ENCODE measurements around the gene TRMT1. TPM values are rescaled to one million over a fixed set of nuclear protein-coding genes. Genes with fewer than 3 reads are reported as not detected.

TRMT1 gene
- total RNA-seq, 1 donor from 2014 or later = 17.5 TPM

DNA sequence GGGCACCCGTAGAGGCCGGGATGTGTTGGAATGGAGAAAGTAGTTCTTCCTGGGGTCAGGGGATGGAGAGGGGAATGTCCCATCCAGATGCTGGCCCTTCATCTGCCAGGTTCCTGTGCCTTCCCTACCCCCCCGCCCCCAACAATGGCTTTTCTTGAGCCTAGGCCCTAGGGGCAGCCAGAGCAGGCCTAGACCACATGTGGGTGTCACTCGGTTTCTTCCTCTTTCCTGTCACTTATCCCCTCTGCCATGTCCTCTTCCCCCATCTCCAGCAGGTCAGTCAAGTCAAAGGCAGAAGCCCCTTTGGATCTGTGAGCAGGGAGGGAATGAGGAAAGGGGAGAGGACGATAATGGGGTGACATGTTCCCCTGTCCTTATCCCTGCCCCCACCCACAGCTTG, 50.3 kb downstream of the TRMT1 start:
- DNase-seq (ENCODE audit: low spot score) = no peak
- intact Hi-C loops (cut with DNase I) = no loop called here

DNA sequence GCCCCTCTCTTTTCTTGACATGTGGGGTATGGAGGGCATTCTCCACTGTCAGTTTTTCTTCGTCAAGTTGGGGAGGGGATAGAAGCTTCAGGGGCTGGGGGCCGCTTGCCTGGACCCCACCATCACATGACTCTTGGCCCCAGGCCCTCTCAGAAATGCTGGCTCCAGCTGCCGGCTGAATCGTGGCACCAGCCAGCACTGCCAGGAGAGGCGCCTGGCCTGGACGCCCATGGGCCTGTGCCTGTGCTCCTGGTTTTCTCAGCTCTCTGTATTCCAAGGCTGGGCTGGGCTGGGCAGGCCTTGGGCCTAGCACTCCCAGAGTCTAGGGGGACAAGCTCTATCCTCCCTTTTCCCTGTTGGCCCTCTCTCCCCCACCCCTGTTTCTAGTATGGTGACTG, 52.4 kb downstream of the TRMT1 start:
- intact Hi-C loops (cut with DNase I) = loop anchor here (5.0 kb wide), 1 partner anchor 67 kb away; the partner anchor contains the start of gene NFIX

DNA sequence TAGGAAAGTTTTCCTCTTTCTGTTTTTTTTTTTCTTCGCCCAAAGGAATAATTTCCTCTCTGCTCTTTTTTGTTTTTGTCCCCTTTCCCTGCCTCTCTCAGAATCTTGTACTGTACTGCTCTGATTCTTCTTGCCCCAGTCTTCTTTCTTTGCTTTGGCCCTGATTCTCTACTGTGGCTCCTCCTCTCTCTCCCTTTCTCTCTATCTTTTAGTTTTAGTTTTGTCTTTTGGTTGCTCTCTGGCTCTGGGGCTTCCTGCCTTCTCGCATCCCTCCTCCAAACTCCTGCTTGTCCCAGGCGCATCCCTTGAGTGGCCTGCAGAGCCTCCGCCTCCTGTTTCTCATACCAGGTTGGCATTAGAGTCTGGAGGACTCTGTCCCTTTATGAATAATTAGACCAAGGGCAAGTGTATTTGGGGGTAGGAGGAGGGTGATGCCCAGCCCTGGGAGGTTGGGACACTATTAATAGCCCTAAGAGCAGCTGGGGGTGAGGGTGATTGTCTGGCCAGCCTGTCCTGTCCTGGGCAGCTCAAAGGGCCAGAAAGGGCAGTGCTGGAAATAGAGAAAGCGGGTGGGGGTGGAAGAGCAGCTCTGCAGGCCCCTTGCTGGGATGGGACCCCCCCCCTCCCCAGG, 53.0 kb downstream of the TRMT1 start:
- DNase-seq (ENCODE audit: low spot score) = peak; percentile 85
- intact Hi-C loops (cut with DNase I) = loop anchor here (2.0 to 5.0 kb wide), 2 partner anchors 27 to 66 kb away; partner anchors contain the start of gene NFIX

More for the DNA sequence above, 52.4 kb downstream of the TRMT1 start:
- DNase-seq (ENCODE audit: low spot score) = no peak

DNA sequence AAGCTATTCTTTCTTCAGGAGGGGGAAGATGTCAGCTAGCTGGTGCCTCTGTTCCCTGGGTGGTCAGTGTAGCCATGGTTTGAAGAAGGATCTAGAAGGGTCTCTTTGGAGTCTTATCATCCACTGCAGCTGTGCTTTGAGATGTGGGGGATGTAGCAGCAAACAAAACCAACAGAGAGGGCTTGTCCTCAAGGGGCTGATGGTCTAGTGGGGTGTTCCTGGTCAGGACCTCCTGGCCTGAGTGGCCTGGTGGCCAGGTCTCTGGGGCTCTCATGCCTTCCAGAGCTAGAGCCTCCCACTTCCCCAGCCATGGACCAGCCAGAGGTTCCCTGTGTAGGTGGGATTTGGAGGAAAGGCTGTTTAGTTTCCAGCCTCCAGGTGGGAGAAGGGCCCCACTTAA, 54.2 kb downstream of the TRMT1 start:
- DNase-seq (ENCODE audit: low spot score) = no peak
- intact Hi-C loops (cut with DNase I) = loop anchor here (2.0 to 5.0 kb wide), 2 partner anchors 28 to 65 kb away; partner anchors contain the start of gene NFIX

DNA sequence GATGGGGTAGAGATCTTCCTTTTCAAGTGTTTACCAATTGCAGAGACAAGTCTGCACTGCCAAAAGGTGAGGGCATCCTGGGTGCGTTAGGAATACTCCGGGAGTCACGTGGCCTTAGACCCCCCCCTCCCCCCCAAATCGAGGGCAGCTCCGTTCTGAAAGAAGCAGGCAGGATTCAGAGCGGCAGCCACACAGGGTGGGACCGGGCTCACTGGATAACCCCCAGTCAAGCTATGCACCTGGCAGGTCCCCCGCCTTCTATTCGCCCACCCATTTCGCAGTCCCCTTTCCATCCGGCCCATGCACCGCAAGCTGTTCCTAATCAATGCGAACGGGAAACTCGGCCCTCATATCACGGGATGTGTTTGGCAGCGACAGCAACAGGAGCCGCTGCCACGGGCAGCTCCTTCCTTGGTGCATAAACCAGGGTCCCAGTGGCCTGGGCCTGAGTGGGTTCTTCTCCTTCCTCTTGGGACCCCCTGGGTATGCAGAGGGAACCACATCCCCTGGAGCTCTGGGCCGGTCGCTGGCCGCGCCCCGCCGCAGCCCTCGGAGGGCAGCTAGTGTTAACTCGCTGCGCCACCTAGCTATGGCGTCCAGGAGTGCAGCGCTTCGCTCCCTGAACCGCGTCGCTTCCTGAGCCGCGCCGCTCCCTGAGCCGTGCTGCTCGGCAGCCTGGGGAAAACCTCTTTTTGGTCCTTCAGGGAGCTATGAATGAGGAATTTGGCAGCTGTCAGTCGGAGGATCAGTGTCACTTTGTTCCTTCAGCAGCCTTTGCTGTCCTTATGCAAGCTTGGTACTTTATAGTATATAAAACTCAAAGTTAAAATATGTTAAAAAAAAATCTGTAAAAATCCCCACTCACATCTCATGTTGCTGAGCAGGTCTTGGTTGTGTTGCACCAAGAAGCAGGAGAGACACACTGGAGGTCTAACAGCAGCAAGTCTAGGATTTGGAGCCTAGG, 55.3 kb downstream of the TRMT1 start:
- DNase-seq (ENCODE audit: low spot score) = peak; percentile 94
- intact Hi-C loops (cut with DNase I) = loop anchor here (1.0 to 5.0 kb wide), 3 partner anchors 27 to 79 kb away; partner anchors contain the start of gene NFIX

DNA sequence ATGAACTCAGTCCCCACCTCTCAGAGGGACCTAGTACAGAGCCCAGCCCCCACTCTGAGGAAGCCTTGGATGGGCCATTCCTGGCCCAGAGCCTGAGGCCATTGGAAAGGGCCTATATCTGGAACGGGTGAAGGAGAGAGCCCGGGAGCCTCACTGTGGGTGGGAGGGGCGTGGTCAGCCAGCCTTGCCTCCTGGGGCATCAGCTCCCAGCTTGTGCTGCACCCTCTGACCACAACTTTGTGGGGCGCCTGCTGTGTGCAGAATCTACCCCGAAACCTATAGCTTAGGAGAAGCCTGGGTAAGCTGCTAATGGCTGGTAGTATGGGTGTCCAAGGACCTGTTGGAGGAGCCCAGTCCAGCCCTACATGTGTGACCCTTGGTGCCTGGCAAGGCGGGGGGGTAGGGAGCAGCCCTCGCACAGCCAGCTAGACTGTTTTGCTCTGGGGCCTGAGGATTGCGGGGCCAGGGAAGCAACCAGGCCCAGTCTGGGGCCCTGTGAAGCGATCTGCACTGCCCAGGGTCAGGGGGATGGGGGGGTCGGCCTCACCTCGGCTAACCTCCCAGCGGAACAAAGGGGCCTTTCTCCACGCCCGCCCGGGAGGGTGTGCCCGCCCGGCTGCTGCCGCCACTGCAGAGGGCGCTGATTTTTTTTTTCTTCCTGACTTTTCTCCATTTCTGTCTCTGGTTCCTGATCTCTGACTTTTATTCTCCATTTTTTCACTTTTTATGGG, 56.1 kb downstream of the TRMT1 start:
- intact Hi-C loops (cut with DNase I) = loop anchor here (1.0 to 5.0 kb wide), 2 partner anchors 26 to 63 kb away; partner anchors contain the start of gene NFIX
- DNase-seq (ENCODE audit: low spot score) = no peak

DNA sequence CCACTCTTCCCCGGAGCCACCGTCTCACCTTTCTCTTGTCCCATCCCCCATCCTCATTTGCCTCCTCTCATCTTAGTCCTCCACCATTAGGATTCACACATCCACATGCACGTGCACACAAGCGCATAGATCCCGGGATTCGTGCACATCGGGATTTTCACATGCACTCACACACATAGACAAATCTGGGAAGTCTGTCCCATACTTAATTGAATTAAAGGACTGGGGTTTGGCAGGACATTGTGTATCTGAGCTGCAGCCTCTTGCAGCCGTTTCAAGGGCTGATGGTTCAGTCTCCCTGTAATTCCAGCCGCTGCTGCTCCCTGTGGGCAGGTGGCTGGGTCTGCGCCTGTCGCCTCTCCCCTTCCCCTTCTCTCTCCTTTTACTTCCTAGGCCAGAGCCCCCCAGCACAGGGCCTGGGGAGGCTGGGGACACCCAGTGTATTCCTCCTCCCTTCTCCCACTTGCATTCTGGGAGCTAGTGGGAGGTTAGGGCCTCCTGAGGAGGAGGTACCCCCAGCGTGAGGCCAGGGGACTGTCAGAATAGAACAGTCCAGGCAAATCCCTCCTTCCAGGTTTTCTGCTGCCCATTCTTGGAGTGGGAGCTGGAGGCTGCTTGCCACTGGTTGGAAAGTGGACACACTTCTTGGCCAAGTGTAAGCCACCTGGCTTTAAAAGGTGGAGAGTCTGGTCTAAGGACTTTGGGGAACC, 57.4 kb downstream of the TRMT1 start:
- no peak for DNase-seq (ENCODE audit: low spot score)
- intact Hi-C loops (cut with DNase I) = loop anchor here (5.0 to 10.0 kb wide), 2 partner anchors 93 to 786 kb away; partner anchors contain the start of genes IER2 and STX10

DNA sequence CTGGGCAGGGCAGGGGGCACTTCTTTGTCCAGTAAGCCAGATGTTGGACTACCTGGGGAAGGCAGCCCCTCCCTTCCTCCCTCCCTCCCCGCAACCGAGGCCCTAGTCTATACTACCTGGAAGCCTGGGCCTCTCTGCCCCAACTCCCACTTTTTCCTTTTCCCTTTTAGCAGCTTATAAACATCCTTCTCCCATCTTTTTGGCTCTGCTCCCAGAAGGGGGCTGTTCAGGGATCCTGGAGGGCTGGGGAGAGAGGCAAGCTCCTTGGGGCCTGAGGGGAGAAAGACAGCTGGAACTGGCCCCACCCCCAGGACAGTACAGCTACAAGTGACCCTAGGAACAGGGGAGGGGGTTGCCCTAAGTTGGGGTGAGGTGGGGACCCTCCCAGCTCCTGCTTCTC, 58.8 kb downstream of the TRMT1 start:
- intact Hi-C loops (cut with DNase I) = loop anchor here (5.0 to 10.0 kb wide), 2 partner anchors 95 to 787 kb away; partner anchors contain the start of genes IER2 and STX10
- DNase-seq (ENCODE audit: low spot score) = no peak

DNA sequence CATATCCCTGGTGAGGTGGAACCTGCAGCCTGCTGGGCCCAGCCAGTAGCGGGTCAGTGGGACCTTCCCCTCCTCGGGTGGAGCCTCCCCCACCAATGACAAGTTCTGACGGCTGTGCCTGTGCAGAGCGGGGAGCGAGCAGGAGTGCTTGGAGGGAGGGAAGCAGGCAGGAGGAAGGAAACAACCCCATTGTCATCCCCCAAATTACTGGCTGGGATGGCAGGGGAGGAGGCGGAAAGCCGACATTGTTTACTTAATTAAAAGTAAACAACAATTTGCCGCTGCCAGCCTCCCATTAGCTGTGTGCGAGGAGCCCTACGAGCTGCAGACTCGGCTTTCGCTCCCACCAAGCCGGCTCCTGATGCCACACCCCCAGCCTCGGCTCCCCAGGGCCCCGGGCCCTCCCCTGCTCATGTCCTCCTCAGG, 59.4 kb downstream of the TRMT1 start:
- no peak for DNase-seq (ENCODE audit: low spot score)
- intact Hi-C loops (cut with DNase I) = loop anchor here (5.0 to 10.0 kb wide), 2 partner anchors 95 to 788 kb away; partner anchors contain the start of genes IER2 and STX10

DNA sequence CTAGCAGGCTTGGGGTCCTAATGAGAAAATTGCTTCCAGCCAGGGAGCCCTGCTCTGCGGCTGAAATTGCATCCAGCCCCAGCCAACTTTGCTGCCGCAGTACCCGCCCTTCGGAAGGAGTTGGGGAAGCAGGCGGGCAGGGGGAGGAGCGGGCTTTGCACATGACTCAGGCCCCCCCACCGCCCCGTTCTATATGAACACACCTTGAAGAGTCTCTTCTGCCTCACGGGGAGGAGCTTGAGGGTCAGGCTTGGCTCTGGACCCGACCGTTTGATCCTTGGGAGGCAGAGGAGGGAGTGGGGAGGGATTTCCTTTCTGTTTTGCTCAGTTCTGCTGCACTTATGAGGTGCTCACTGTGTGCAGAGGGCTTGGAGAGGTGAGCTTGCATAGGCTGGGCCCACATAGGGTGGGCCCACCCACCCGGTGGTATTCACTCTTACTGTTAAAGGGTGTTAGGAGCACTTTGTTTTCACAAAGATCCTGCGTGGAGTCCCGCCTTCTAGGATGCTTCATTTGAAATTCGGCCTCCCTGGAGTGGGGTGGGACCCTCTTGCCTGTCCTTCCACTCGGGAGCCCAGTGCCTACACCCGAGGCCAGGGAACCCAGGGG, 60.4 kb downstream of the TRMT1 start:
- intact Hi-C loops (cut with DNase I) = loop anchor here (5.0 to 10.0 kb wide), 2 partner anchors 96 to 789 kb away; partner anchors contain the start of genes IER2 and STX10
- no peak for DNase-seq (ENCODE audit: low spot score)

DNA sequence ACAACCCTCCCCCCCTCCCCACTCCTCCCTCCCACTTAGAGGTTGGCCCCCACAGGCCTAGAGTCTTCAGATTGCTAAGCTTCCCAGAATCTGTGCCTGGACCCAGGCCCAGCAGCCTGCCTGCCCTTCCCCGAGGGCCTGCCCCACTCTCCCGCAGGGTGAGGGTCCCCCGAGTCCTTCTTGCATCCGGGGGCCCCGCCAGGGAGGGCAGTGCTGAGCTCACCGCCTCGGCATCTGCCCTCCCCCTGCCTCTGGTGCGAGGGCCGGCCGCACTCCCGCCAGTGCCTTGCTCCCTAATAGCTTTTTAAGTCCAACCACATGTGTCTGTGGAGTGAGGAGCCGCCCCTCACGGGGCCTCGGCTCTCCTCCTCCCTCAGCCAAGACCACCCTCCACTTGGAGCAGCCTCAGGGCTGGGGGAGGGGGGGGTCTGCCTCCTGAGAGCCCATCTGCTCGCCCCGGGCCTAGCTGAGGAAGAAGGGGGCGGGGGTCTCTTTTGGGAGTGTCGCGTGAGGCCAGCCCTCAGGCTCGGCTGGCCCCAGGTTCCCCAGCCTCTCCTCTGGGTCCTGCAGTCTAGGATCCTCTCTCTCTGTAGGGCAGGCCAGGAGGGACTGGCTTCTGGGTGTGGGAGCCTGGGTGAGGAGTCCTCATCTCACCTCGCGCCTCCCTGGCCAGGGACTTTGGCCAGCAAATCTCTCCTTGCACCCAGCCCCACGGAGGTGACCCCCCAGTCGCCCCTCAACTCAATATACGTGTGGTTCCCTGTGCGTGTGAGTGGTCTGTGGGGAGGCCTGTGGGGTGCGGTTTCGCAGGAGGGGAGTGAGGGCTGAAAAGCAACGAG, 61.1 kb downstream of the TRMT1 start:
- intact Hi-C loops (cut with DNase I) = loop anchor here (5.0 to 10.0 kb wide), 2 partner anchors 97 to 789 kb away; partner anchors contain the start of genes IER2 and STX10
- DNase-seq (ENCODE audit: low spot score) = peak; percentile 85

Other genes with a start within 250 kb of the TRMT1 start
- gene DNASE2, start 235.3 kb downstream of the TRMT1 start, total RNA-seq = 21.3 TPM
- 0.38 TPM for gene KLF1, start 229.5 kb downstream of the TRMT1 start, total RNA-seq
- gene GCDH, start 225.6 kb downstream of the TRMT1 start, total RNA-seq = 33.2 TPM
- gene SYCE2, start 197.4 kb downstream of the TRMT1 start, total RNA-seq = not detected
- gene FARSA, start 183.0 kb downstream of the TRMT1 start, total RNA-seq = 36.3 TPM
- 412 TPM for gene CALR, start 178.1 kb downstream of the TRMT1 start, total RNA-seq
- 143 TPM for gene RAD23A, start 170.9 kb downstream of the TRMT1 start, total RNA-seq
- gene GADD45GIP1, start 159.5 kb downstream of the TRMT1 start, total RNA-seq = 23.5 TPM
- 11.4 TPM for gene DAND5, start 147.2 kb downstream of the TRMT1 start, total RNA-seq
- gene NFIX, start 121.3 kb downstream of the TRMT1 start, total RNA-seq = 123 TPM
- gene LYL1, start 13.9 kb downstream of the TRMT1 start, total RNA-seq = 9.4 TPM
- 33.8 TPM for gene NACC1, start 1.5 kb upstream of the TRMT1 start, total RNA-seq
- 25.7 TPM for gene STX10, start 33.6 kb upstream of the TRMT1 start, total RNA-seq
- 28.4 TPM for gene IER2, start 33.7 kb upstream of the TRMT1 start, total RNA-seq

All from cardiac septum (tissue), 1 donor.